ENCODE data around the gene WDR81.

DNA sequence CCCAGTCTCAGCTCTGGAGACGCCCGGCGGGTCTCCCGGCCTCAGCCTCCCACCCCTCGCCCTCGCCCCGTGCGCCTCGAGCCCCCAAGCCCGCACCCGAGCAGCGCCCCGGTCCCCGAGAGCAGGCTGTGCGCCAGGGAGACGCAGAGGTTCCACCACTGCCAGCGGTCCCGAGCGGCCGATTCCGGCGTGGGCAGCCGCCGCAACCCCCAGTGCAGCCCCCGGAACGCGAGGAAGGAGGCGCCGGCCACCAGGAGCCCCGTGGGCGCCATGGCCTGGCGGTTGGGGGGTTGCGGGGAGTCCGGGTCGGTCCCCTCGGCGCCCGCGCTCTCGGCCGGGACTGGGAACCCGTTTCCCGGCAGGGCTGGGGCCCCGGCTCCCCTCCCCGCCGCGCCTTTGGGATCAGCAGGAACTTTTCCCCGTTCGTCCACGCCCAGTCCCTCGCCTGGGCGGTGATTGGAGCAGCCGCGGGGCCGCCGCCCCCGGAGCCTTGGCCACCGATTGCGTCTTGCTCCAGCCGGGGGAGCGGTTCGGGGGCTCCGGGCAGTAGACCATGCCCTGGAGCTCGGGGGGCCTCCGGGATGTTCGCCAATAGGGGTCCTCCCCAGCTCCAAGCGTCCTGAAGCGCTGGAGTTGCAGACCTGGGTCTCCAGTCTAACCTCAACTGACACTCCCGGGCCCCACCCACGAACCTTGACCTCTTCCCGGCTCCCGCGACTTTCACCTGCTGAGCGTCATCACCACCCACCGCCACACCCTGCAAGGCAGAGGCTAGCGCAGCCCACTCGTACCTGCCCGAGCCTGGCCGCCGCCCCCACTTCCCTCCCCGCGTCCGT, 14.3 kb upstream of the WDR81 start, which contains the start of gene TLCD2:
- TF ChIP-seq POLR2AphosphoS5 (IDR thresholded peaks at IDR 0.05) (peak; percentile 74 to 81), EP300 (IDR thresholded peaks at IDR 0.05) (no peak)
